HG02938 (cell line): Measurements from ENCODE around the gene TSC1.

Experiments used
- ATAC-seq: cut with Tn5 transposase; IDR thresholded peaks from one replicate; pipeline ENCODE4 v1.9.1; 2021; ENCODE audit warnings: mild to moderate bottlenecking, moderate library complexity; ENCODE audit not compliant: unreplicated experiment

Gene TSC1

DNA sequence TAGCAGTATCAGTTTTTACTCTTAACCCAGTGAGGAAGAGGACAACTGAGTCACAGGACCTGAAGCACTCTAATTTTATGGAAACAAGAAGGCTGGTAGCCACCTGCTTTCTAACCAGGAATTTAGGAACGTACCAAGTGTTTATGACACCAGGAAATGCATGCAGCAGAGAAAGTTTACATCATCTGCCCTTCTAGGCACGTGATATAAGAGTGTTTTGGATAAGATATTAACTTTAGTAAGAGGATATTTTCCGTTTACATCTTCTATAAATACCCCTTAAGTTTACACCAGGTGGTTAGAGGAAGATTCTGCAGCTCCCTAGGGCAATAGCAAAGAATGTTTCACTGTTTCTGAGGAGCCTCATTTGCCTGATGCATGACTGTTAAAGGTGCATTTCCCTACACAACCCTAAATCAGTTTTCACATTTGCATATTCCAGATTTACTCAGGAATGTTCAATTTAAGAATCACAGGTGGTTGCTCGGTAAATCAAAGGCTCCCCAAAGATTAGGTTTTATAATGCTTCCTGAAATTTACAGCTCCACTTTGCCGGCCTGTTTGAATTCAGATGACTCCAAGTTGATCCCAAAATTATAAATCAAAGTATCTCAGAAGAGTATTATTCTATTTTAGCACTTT, 1.8 kb downstream of the TSC1 start:
- ATAC-seq = no peak

DNA sequence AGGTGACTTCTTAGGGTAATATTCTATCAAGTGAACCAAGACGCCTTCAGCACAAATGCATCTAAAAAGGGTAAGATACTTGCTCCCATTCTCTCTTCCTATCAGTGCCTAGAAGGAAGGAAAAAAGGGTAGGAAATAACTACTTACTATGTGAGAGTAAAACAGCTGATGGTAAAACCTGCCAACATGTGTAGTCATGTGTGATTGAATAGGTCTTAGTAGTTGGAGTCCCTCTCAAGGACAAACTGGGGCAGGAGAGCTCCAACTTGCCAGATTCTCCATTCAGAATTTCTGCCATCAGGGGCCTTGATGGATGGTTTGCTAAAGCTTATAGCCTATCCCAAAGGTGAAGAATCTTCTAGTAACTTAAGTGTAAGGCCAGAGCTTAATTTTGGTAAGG, 5.2 kb downstream of the TSC1 start:
- no peak for ATAC-seq

GRCh38 chr9:132937463-132937901, 6.9 kb downstream of the TSC1 start:
- no peak for ATAC-seq

GRCh38 chr9:132935026-132935425, 9.4 kb downstream of the TSC1 start:
- ATAC-seq = no peak

DNA sequence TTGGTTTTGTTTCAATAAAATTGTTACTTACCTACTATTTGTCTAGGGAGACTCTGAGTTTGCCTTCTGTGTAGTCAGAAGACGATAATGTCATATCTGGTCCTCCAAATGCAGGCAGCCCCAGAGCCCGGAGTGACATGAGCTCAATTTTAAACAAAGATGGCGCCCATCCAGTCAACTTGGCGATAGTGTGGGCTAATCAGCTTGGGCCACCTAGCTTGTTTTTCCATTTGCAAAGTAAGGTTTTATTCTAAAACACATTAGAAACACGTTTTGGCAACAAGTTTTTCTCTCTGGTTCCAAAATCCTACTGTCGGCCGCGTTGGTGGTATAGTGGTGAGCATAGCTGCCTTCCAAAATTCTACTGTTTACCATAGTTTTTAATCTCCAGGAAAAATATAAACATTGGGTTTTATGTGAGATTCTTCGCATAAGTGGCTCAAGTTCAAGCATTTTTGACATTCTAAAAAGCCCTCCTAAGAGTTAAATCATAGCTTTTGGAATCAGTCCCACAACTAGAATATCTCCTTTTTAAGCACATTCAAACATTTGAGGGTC, 13.2 kb downstream of the TSC1 start:
- no peak for ATAC-seq

- ATAC-seq = no peak
Observed at GRCh38 chr9:132927704-132928103, 16.7 kb downstream of the TSC1 start.

DNA sequence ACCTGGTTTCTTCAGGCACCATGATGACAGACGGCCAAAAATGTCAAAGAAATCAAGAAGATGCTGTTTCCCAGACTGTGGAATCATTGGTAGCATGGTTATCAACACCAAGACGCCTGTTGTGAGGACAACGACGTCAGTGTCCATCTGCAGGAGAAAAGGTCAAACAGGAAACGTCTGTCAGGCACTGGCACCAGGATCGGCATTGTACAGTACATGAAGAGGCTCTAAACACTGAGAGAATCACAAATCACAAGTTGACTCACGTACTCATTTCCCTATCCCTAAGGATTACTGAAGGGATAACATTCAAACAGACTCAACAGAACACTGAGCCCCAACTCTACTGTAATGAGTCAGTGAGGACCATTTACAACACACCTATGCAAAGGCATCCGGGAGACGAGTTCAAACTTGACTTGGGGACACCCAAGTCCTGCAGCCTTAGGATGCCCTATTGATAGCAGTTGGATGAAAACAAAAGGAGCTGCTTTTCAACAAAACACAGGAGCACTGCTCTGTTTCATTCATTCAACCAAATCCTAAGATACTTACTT, 21.0 kb downstream of the TSC1 start:
- no peak for ATAC-seq

DNA sequence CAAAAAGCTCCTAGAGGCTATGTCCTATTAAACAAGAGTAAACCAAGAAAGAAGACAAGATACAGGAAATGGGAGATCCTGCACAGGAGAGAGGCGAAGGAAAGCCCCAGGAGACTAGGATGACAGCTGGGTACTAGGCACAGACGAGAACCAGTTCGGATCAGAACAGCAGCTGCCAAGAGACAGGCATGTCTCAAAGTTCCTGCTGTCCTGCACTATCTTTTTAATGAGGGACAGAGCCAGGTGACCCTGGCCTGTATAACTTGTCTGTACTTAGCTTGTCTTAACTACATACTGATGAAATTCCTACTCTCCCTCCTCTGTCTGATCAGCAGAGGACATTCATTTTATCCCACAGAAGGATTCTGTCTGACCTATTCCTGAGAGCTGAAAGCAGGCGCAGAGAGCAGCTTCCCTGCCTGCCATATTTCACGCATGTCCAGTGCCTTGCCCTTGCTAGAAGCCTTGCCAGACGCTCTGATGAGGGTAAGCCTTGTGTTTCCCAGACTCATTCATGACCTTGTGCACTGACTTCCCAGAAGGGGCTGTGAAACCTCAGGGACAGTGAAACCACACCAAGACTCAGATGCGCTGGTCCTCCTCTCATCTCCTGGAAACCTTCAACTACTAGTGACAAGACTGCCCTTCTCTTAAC, 24.7 kb downstream of the TSC1 start:
- no peak for ATAC-seq

DNA sequence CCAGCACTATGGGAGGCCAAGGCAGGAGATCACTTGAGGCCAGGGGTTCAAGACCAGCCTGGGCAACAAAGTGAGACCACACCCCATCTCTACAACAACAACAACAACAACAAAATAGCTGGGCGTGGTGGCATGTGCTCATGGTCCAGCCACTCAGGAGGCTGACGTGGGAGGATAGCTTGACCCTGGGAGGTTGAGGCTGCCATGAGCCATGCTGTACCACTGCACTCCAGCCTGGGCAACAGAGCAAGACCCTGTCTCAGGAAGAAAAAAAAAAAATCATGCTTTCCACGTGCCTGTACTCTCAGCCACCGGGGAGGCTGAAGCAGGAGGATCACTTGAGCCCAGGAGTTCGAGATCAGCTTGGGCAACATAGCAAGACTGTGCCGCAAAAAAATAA, 29.5 kb downstream of the TSC1 start:
- ATAC-seq = no peak

DNA sequence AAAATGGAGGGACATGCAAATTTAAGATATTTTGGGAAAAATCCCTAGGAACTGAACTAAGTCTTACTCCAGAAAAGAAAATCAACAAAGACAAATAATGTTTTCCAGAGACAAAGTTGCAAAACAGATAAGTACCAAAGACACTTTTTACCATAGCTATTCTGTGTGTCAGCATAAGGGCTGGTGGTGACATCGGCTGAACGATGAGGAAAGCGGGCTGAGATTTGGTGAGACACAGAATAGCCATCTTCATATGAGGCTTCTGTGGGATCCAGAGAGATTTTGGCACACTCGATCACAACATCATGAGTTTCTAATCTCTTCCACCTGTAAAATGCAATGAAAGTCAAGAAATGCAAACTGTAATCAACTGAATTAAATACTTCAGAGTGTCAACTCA, 32.3 kb downstream of the TSC1 start:
- no peak for ATAC-seq

- ATAC-seq = no peak
Observed at GRCh38 chr9:132910376-132910775, 34.0 kb downstream of the TSC1 start.

GRCh38 chr9:132909311-132909710, 35.1 kb downstream of the TSC1 start:
- no peak for ATAC-seq

DNA sequence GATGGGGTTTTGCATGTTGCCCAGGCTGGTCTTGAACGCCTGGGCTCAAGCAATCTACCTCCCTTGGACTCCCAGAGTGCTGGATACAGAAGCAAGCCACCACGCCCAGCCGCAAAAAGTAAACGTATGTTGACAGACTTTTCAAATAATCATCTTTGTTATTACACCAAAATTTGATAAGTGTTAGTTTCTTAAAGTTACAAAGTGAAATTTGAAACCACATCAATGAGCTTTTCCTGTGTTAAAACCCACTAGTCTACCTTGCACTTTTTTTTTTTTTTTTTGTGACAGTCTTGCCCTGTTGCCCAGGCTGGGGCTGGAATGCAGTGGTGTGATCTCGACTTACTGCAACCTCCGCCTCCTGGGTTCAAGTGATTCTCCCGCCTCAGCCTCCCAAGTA, 35.8 kb downstream of the TSC1 start:
- ATAC-seq = no peak

DNA sequence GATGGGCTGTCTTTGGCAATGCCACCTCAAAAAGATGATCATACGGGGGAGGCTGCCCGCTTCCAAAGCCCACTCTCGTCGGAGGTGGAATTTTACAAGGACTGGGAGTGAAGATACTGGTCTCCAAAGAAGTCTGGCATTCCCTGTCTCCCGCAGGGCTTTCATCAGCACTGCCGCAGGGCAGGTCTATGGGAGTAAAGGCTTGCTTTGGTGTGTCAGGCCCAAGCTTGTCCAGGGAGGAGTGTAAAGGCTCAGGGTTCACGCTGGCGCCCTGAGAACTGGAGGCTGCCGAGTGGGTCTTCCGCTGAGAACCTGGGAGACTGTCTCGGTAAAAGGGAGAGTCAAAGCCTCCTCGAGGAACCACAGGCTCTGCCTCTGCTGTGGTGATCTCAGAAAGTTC, 38.7 kb downstream of the TSC1 start:
- no peak for ATAC-seq

DNA sequence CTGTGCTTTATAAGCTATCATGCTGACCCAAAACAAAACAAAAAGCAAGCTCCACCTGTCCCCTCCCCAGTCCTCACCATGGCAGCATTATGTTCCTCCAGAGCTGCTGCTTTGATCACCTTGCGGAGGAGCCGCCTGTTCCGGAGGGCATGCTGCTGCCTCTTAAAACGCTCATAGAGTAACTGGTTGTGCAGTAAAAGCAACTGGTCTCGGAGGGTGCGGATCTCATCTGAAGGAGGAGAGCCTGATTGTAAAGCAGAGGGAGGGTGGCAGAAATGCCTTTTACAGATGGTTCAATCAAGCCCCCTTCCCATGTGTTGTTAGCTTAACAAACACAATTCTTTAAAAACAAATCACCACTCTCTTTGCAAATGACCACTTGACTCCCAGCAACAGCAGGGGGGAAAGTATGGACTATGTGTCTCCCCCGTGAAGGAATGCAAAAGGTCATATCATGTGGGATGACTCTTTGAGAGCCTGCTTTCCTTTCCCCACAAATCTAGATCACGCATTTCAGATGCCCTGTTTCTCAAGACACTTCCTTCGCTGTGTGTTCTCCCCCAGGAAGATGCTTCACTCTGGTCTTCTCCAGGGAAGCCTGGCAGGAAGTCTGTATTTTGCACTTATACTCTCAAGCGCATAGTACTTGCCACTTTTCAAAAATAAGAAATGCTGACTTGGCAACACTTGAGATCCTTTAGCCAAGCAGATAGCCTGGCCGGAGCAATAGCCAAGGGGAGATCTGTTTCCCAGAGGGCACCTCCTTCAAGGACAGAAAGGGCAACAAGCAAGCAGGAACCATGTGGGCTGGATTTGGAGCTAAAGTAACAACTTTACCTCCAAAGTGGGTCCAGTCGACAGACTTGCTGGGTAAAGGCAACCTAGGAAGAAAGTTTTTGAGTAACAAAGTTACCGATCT, 40.6 kb downstream of the TSC1 start:
- ATAC-seq = no peak

DNA sequence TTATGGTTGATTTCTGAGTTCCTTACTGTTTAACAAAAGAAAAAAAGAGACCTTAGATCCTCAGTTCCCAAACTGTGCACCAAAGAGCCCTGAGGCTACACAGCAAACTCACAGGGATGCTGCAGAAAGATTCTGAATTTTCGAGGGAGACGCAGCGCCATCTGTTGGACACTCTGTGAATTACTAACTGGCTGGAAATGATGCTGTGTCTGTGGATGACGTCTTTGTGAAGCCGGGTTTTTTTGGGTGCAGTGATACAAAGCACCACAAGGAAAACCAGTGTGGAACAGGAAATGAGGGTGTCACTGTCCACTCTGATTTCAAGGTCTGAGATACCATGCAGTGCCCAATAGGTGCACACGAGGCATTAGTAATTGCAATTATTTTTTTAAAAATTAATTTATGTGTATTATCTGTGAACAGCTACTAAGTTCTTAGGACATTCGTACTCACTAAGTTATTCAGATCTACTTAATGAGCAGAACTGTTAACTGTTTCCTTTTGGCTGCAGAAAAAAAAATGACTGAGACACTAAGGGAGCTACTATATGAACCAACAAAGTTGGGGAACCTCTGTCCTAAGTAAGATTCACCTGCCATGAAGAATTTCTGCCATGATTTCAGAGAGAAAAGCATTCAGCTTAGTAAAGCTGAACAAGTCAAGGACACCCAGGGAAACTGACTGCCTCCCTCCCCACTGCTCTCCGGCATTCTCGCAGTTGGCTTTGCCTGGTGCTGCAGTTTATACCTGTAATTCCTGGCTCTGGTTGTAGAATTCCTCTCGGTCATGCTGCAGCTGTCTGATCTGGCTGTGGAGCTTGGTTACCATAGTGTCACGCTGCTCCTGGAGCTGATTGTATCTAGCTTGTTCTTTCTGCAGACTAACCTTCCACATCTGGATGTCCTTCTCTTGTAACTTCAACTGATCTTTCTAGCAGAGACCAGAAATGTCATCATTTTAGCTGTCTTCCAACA, 42.3 kb downstream of the TSC1 start:
- no peak for ATAC-seq

DNA sequence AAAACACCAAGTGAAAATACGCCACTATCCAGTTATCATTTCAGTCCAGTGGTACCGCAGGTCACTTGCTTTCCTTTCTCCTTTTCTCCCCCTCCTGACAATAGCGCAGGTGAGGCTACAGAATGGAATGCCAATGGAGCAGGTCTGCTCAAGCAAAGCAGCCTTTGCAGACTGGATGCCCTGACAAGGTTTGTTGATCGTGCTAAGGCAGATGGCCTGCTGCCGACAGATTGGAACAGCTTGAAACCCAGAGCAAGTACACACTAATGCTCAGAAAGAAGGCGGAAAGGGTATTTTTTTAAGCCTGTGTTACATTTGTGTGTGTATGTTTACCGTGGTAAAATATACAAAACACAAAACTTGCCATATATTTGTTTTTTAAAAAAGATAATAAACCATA, 46.4 kb downstream of the TSC1 start:
- ATAC-seq = no peak

- no peak for ATAC-seq
Observed at GRCh38 chr9:132896906-132897305, 47.5 kb downstream of the TSC1 start.

GRCh38 chr9:132896264-132896663, 48.2 kb downstream of the TSC1 start:
- ATAC-seq = no peak
